UCSD-AML1 (cell line): Measurements from ENCODE around the gene GPR37L1.
"Not testable (repeated sequence)": the region's sequence is repeated elsewhere in the genome, so short reads cannot be mapped to it uniquely, and the experiment has no call there.

Experiments used
- DNase-seq: peaks from one replicate; lab custom pipeline; 2025; ENCODE audit not compliant: unreplicated experiment; lab: John Stamatoyannopoulos, UW

GPR37L1 gene

GRCh38 chr1:202167054-202167453, 44.3 kb downstream of the GPR37L1 start:
- DNase-seq: not testable (repeated sequence)

- no peak for DNase-seq
Observed at GRCh38 chr1:202167708-202168415, 45.1 kb downstream of the GPR37L1 start.

DNA sequence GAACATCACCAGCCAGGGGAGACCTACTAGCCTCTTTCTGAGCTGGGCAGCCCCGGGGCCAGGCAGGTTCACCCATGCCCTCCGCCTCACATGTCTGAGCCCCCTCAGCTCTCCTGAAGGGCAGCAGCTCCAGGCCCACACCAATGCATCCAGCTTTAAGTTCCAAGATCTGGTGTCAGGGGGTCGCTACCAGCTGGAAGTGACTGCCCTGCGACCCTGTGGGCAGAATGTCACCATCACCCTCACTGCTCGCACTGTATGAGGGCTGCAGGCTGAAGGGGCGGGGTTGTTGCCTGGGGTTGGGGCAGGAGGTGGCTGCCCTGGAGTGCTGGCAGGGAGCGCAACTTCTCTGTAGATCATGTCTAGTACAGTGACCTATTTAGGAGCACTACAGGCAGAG, 46.1 kb downstream of the GPR37L1 start:
- no peak for DNase-seq

- no peak for DNase-seq
Observed at GRCh38 chr1:202170726-202171125, 48.0 kb downstream of the GPR37L1 start.

- DNase-seq: no peak
Observed at GRCh38 chr1:202171292-202172014, 48.7 kb downstream of the GPR37L1 start.

DNA sequence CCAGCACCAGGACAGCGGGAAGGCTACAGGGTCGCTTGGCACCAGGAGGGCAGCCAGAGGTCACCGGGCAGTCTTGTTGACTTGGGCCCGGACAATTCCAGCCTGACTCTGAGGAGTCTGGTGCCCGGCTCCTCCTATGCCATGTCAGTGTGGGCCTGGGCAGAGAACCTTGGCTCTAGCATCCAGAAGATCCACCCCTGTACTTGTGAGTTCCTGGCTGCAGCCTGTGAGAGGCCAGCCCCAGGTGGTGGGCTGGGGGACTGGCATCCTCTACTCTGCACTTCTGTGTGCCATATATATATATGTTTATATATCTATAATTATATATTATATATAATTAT, 49.3 kb downstream of the GPR37L1 start:
- DNase-seq: no peak

GRCh38 chr1:202173993-202174392, 51.3 kb downstream of the GPR37L1 start:
- no peak for DNase-seq

DNA sequence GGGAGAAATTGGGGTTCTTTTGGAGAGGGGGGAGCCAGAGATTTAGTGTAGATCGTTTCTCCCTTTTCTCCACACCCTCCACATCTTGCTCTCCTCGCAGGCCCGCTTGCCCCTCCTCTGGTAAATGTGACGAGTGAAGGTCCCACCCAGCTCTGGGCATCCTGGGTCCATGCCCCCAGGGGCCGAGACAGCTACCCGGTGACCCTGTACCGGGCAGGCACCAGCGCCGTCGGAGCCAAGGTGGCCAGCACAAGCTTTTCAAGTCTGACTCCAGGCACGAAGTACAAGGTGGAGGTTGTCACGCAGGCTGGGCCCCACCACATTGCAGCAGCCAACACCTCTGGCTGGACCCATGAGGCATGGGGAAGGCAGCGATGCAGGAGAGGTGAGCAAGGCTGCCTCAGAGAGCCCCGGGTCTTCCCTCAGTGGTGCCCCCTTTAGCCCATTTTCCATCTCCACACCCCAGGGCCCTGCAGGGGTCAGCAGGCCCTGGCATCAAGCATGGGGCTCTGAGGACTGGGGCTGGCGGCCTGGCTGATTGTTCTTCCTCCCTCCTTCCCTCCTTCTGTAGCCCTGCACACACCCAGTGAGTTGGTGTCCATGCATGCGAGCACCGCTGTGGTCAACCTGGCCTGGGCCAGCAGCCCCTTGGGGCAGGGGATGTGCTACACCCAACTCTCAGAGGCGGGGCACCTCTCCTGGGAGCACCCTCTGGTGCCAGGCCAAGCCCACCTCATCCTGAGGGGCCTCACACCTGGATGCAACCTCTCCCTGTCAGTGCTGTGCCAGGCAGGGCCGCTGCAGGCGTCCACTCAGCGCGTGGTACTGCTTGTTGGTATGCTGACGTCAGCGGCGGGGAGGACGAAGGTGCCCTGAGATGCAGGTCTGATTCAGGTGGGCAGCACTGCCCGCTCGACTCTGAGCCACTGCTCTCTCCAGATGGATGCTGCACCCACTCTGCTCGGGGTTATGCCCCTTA, 54.5 kb downstream of the GPR37L1 start:
- no peak for DNase-seq

- DNase-seq: no peak
Observed at GRCh38 chr1:202179828-202180750, 57.4 kb downstream of the GPR37L1 start.

GRCh38 chr1:202180751-202181139, 58.0 kb downstream of the GPR37L1 start:
- not testable (repeated sequence) for DNase-seq

- no peak for DNase-seq
Observed at GRCh38 chr1:202181586-202181985, 58.9 kb downstream of the GPR37L1 start.

DNA sequence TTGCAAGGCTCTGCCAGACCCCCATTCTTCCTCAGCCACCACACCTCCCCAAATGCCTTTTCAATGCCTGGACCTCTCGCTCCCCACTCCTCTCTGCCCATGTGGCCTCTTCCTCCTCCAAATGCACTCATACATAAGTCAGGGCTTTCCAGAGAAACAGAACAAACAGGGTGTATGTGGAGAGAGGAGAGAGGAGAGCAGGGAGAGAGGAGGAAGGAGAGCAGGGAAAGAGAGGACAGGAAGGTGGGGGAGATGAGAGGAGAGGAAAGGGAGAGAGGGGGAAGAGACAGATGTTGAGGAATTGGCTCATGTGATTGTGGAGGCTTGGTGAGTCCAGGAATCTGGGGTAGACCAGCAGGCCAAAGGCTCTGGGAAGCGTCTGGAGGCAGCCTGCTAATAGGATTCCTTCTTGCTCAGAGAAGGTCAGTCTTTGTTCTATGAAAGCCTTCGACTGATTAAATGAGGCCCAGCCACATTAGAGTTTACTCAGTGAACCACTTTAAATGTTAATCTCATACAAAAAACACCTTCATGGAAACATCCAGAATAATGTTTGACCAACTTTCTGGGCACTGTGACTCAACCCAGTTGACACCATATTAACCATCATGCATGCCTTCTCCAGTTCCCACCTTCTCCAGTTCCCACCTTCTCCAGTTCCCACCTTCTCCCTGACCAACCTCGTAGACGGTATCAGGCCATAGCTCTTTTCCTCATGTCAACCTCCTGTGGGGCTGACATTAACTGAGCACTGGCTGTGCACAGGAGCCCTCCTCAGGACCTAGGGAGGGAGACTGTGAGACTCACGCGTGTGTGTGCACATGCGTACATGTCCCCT, 59.5 kb downstream of the GPR37L1 start:
- no peak for DNase-seq
